Glutamatergic neuron (in vitro differentiated cells): ENCODE results near the gene ADK. TPM values are rescaled to one million over a fixed set of nuclear protein-coding genes. Genes with fewer than 3 reads are reported as not detected.

Source experiments
- DNase-seq: peaks from one replicate; pipeline ENCODE4 v3.0.0; 2022
- H3K27ac Mint-ChIP-seq: one replicate; pipeline ENCODE4 v1.8.0; 2020; ENCODE audit warnings: mild to moderate bottlenecking, mixed read lengths, inconsistent platforms; ENCODE audit not compliant: unreplicated experiment
- H3K27me3 Mint-ChIP-seq: one replicate; pipeline ENCODE4 v1.8.0; 2020; ENCODE audit warnings: mild to moderate bottlenecking, moderate library complexity, mixed read lengths, inconsistent platforms; ENCODE audit not compliant: unreplicated experiment
- H3K36me3 Mint-ChIP-seq: one replicate; pipeline ENCODE4 v1.8.0; 2020; ENCODE audit warnings: mild to moderate bottlenecking, mixed read lengths, inconsistent platforms; ENCODE audit not compliant: unreplicated experiment
- H3K4me1 Mint-ChIP-seq: one replicate; pipeline ENCODE4 v1.8.0; 2020; ENCODE audit warnings: mild to moderate bottlenecking, low read depth, mixed read lengths, inconsistent platforms; ENCODE audit not compliant: unreplicated experiment
- H3K4me3 Mint-ChIP-seq: one replicate; pipeline ENCODE4 v1.8.0; 2020; ENCODE audit warnings: mild to moderate bottlenecking, mixed read lengths, inconsistent platforms; ENCODE audit not compliant: unreplicated experiment
- H3K9me3 Mint-ChIP-seq: one replicate; pipeline ENCODE4 v1.8.0; 2020; ENCODE audit warnings: mild to moderate bottlenecking, moderate library complexity, mixed read lengths, inconsistent platforms; ENCODE audit not compliant: unreplicated experiment
- CTCF ChIP-seq: fragments of 200-600 bp; sonication (generic); IDR thresholded peaks from one replicate; pipeline ENCODE4 v1.5.0; 2021; ENCODE audit not compliant: partially characterized antibody, unreplicated experiment
- total RNA-seq: library from RNA; stranded (reverse); fragmentation: NEBNext Ultra II Directional; extraction: Animal tissue kit (Norgen Biotek cat#: 25700); gene quantifications from one replicate; pipeline ENCODE4 v1.2.1, GENCODE V29; 2021; ENCODE audit not compliant: unreplicated experiment

ADK gene
- total RNA-seq, 1 donor from 2014 or later, result 16.4 TPM

GRCh38 chr10:74233281-74233680 is 82.3 kb downstream of the ADK start:
- Mint-ChIP-seq H3K4me1 (no peaks in the 10 kb centered on the region), H3K36me3 (no peaks in the 10 kb centered on the region), H3K27me3 (no peaks in the 10 kb centered on the region), H3K9me3 (no peaks in the 10 kb centered on the region), H3K27ac (no peak overlapping the region), H3K4me3 (no peak overlapping the region)
- TF ChIP-seq CTCF, result no peak
- no peak for DNase-seq

- no peak for DNase-seq
- Mint-ChIP-seq H3K9me3 (no peaks in the 10 kb centered on the region), H3K27me3 (no peaks in the 10 kb centered on the region), H3K27ac (no peak overlapping the region), H3K4me1 (no peaks in the 10 kb centered on the region), H3K36me3 (no peaks in the 10 kb centered on the region), H3K4me3 (no peak overlapping the region)
- TF ChIP-seq CTCF, result no peak
Measured at GRCh38 chr10:74234569-74234968, 83.5 kb downstream of the ADK start.

- Mint-ChIP-seq H3K4me1 (no peaks in the 10 kb centered on the region), H3K27ac (no peak overlapping the region), H3K36me3 (no peaks in the 10 kb centered on the region), H3K27me3 (no peaks in the 10 kb centered on the region), H3K4me3 (no peak overlapping the region), H3K9me3 (no peaks in the 10 kb centered on the region)
- no peak for TF ChIP-seq CTCF
- no peak for DNase-seq
Measured at GRCh38 chr10:74238031-74238431, 87.0 kb downstream of the ADK start.

- Mint-ChIP-seq H3K4me3 (no peak overlapping the region), H3K27me3 (no peaks in the 10 kb centered on the region), H3K4me1 (no peaks in the 10 kb centered on the region), H3K27ac (no peak overlapping the region), H3K9me3 (no peaks in the 10 kb centered on the region), H3K36me3 (no peaks in the 10 kb centered on the region)
- DNase-seq, result no peak
- no peak for TF ChIP-seq CTCF
Measured at GRCh38 chr10:74238516-74238915, 87.5 kb downstream of the ADK start.

- Mint-ChIP-seq H3K4me3 (no peak overlapping the region), H3K27ac (no peak overlapping the region), H3K27me3 (no peaks in the 10 kb centered on the region), H3K36me3 (no peaks in the 10 kb centered on the region), H3K9me3 (no peaks in the 10 kb centered on the region), H3K4me1 (peaks cover 2% of the 10 kb centered on the region)
- no peak for TF ChIP-seq CTCF
- DNase-seq, result no peak
Measured at GRCh38 chr10:74243067-74243466, 92.0 kb downstream of the ADK start.
